Anterior cingulate cortex (tissue), 58 donors: Measurements from ENCODE around the gene PDPK1.
"Not testable (repeated sequence)": the region's sequence is repeated elsewhere in the genome, so short reads cannot be mapped to it uniquely, and the experiment has no call there.

Experiments used
- DNase-seq, 58 donors: peaks; one replicate each; lab custom pipeline; 2025; lab: John Stamatoyannopoulos, UW

Gene PDPK1

GRCh38 chr16:2584729-2585650 is 47.2 kb downstream of the PDPK1 start:
- DNase-seq: peak in 2 of 58 donors; percentile 22 to 45

GRCh38 chr16:2585651-2586081 is 47.8 kb downstream of the PDPK1 start:
- no peak for DNase-seq

- no peak for DNase-seq
Measured at GRCh38 chr16:2586241-2586640, 48.4 kb downstream of the PDPK1 start.

GRCh38 chr16:2586901-2587480 is 49.2 kb downstream of the PDPK1 start:
- peak in 2 of 58 donors; percentile 22 to 23 for DNase-seq

GRCh38 chr16:2587891-2588565 is 50.2 kb downstream of the PDPK1 start:
- no peak for DNase-seq

GRCh38 chr16:2591476-2592240 is 53.8 kb downstream of the PDPK1 start:
- DNase-seq: no peak

- no peak for DNase-seq
Measured at GRCh38 chr16:2592786-2593185, 55.0 kb downstream of the PDPK1 start.

- no peak for DNase-seq
Measured at GRCh38 chr16:2595393-2596205, 57.8 kb downstream of the PDPK1 start.

- no peak for DNase-seq
Measured at GRCh38 chr16:2596747-2597559, 59.1 kb downstream of the PDPK1 start.

GRCh38 chr16:2597560-2597902 is 59.7 kb downstream of the PDPK1 start:
- DNase-seq: no peak

- no peak for DNase-seq
Measured at GRCh38 chr16:2598133-2598641, 60.4 kb downstream of the PDPK1 start.

GRCh38 chr16:2598723-2599122 is 60.9 kb downstream of the PDPK1 start:
- no peak for DNase-seq

GRCh38 chr16:2599165-2599564 is 61.3 kb downstream of the PDPK1 start:
- not testable (repeated sequence) for DNase-seq

- not testable (repeated sequence) for DNase-seq
Measured at GRCh38 chr16:2599785-2600184, 62.0 kb downstream of the PDPK1 start.

- DNase-seq: not testable (repeated sequence)
Measured at GRCh38 chr16:2601301-2602025, 63.6 kb downstream of the PDPK1 start.

GRCh38 chr16:2602175-2602574 is 64.4 kb downstream of the PDPK1 start:
- not testable (repeated sequence) for DNase-seq

- peak; percentile 71 to 98 (median 93) for DNase-seq
Measured at GRCh38 chr16:2603165-2604015, 65.6 kb downstream of the PDPK1 start.
